T1000 (cell line): Measurements from ENCODE around the gene HEATR9.

Source experiments
- DNase-seq: peaks from one replicate; lab custom pipeline; 2025; ENCODE audit warnings: mixed read lengths; lab: John Stamatoyannopoulos, UW

HEATR9 gene

GRCh38 chr17:35893751-35894150 is 25.1 kb upstream of the HEATR9 start:
- DNase-seq = no peak

GRCh38 chr17:35892091-35893035 is 23.7 kb upstream of the HEATR9 start:
- no peak for DNase-seq

DNA sequence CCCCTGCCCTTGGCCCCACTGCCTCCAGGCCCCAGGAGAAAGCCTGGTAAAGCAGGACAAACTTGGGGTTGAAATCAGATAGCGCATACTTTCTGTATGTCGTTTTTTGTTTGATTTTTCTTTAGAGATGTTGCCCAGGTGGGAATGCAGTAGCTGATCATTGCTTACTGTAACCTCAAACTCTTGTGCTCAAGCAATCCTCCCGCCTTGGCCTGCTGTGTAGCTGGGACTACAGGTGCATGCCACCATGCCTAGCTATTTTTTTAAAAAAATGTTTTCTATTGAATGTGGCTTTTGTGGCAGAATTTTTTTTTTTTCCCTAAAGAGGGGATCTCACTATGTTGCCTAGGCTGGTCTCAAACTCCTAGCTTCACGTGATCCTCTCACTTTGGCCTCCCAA is 22.6 kb upstream of the HEATR9 start:
- no peak for DNase-seq

DNA sequence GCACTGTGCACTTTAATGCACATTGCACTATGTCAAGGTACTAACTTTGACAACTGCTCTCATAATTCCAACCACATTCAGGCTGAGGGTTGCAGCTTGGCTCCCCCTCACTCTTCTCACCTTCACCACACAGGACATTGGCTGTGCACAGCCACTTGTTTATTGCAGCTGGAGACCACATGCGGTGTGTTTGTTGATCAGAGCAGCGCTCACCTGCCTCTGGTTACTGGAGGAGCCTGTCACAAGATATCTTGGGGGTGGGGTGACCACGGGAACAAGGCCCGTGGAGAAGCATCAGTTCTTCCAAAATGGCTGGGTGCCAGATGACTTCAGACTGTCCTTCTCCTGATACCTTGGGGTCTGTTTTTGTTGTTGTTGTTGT is 22.1 kb upstream of the HEATR9 start:
- DNase-seq = no peak

DNA sequence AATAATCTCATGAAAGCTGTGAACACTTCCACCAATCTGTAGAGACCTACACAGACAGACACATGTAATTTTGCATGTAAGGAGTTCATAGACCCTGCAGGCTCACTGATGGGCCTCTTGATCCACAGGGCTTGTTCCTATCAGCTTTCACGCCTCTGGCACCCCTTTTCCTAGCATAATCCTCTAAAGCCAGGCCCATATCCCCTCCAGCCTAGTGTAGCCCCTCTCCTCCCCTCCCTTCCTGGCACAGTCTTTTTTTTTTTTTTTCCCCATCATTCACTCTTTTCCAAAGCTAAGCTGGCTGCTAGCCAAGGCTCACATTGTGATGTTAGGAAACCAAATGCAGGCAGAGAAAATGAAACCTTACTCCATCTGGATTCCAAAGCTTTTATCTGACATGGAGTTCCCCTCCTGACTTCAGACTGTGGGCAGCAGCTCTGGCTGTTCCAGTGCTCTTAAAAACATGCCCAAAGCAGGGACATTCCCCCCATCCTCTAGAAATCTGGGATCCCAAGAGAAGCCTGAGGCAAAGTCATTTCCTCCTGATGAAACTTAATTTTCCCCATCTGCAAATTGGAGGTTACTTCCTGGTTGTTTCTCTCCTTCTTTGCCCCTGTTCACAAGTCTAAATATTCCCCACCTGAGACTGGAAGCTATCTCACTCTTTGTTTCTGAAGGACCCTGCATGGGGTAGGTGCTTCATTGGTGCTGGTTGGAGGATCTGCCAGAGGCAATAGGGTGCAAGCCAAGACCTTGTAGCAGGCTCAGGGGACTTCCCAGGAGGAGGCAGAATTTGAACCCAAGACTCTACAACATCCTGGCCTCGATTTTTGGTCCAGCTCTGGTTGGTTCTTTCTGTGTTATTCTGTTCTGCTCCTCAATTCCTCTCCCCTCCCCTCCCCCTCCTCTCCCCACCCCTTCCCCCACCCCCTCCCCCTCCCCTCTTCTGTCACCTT is 21.4 kb upstream of the HEATR9 start:
- DNase-seq = no peak

GRCh38 chr17:35889241-35889640 is 20.6 kb upstream of the HEATR9 start:
- DNase-seq = no peak

- no peak for DNase-seq
These were observed 11.3 kb upstream of the HEATR9 start, which contains the start of gene CCL5 for GRCh38 chr17:35879773-35880654. Gene CCL5, minus strand, starts transcription at chr17:35880360.

DNA sequence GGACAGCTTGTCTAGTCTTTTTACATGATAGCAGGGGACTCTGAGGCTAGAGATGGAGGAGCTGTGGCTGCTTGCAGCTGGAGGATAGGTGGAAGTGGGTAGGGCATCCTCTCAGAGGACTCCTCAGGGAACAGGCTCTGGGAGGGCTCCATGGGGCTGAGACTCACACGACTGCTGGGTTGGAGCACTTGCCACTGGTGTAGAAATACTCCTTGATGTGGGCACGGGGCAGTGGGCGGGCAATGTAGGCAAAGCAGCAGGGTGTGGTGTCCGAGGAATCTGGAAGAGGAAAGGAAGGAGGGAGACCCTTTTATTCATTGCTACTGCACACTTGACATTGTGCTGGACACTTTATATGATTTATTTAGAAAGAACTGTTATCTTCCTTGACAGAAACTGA is 9.7 kb upstream of the HEATR9 start:
- no peak for DNase-seq

DNA sequence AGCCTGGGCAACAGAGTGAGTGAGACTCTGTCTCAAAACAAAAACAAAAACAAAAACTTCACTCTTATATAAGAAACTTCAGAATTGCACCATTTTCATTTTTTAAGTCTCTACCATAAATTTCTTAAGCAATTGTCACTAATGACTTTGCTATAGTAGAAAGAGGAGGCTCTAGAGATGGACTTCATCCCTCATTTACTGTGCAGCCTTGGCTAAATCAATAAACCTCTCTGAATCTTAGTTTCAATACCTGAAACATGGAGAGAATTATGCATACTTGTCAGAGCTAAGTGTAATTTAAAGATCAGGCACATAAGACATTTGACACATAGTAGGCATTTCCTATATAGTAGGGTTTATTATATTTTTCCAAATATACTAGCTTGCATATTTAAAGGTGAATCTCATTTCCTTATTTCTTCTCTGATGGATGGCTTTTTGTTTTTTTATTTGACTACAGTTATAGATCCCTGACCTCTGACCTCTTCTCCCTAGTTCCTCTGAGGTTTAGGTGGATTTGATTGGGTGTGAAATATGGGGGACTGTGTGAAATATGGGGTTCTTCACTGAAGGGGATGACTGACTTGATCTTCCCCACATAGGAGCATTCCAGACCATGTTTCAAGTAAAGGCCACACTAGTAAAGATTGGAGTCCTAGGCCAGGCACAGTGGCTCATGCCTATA is 8.8 kb upstream of the HEATR9 start:
- no peak for DNase-seq

DNA sequence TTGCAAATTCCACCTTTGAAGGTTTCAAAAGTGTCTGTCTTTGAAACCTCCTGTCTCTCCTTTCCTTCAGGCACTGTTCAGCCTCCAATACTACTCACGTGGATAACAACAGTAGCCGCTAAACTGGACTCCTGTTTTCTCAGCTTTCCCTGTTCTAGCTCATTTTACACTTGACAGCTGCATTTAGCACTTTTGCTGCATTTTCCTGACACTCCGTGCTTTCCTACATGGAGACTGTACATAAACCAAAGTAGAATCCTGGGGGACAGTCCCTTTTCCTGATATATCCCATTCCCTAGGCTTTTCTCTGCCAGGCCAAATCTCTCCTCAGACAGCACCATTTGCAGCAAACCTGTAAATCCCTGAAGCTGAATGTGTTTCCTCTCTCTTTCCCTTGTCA is 7.8 kb upstream of the HEATR9 start:
- no peak for DNase-seq

DNA sequence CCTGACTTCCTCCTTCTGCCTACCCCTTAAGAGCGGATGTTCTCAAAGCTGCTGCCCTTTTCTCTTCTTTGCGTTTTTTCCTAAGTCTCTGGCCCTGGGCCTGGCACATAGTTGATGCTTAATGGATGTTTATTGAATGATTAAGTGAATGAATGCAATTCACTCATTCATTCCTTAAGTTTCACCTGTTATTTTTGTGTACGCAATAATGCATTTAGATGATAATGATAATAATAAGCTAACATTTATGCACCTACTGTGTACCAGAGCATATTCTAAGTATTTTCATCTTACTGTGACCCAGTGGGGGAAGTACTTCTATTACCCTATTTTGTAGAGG is 7.1 kb upstream of the HEATR9 start:
- no peak for DNase-seq

- DNase-seq = no peak
These were observed 6.5 kb upstream of the HEATR9 start for GRCh38 chr17:35875072-35875799.

- DNase-seq = no peak
These were observed 3.7 kb upstream of the HEATR9 start for GRCh38 chr17:35872196-35872980.

DNA sequence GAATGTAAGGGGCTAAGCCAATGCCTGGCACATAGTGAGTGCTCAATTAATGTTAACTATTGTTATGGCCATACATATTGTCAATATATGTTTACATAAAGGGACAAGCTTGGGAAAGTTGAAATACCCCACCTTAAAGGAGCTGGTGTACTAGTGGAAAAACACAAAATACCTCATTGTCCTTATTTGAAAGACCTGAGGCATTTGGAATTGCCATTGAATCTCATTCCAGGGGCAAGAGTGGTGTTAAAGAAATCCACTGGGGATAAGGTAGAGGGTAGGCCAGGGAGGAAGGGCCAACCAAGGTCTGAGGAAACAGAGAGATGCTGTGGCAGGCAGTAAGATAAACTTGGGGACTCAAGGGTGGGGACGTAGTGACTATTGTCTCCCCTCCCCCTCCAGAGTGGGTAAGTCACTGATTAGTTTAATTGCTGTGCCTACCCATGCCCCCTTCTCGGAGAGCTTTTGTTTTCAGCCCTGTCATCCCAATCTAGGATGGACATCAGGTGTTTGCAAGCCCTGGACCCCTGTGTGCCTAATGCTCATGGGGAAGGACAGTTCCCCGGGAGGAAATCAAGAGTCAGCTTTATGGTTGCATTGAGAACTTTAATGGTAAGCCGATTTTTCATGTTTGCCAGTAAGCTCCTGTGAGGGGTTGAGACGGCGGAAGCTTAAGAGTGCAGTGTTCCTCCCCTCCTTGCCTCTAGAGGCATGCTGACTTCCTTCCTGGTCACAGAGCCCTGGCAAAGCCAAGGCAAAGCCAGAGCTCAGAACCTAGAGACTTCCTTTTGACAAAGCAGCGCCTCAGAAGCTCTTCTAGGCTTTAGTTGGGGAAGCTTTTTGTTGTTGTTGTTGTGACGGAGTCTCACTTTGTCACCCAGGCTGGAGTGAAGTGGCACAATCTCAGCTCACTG is 2.5 kb upstream of the HEATR9 start:
- DNase-seq = no peak

DNA sequence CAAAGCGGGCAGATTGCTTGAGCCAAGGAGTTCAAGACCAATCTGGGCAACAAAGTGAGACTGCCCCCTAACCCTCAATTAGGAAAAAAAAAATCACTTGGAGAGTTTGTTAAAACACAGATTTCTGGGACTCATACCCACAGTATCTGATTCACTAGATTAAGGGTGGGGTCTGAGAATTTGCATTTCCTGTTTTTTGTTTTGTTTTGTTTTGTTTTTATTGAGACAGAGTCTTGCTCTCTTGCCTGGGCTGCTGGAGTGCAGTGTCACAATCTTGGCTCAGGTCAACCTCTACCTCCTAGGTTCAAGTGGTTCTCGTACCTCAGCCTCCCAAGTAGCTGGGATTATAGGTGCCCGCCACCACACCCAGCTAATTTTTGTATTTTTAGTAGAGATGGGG is 1.1 kb downstream of the HEATR9 start:
- DNase-seq = no peak

GRCh38 chr17:35866341-35866950 is 2.2 kb downstream of the HEATR9 start:
- DNase-seq = no peak

DNA sequence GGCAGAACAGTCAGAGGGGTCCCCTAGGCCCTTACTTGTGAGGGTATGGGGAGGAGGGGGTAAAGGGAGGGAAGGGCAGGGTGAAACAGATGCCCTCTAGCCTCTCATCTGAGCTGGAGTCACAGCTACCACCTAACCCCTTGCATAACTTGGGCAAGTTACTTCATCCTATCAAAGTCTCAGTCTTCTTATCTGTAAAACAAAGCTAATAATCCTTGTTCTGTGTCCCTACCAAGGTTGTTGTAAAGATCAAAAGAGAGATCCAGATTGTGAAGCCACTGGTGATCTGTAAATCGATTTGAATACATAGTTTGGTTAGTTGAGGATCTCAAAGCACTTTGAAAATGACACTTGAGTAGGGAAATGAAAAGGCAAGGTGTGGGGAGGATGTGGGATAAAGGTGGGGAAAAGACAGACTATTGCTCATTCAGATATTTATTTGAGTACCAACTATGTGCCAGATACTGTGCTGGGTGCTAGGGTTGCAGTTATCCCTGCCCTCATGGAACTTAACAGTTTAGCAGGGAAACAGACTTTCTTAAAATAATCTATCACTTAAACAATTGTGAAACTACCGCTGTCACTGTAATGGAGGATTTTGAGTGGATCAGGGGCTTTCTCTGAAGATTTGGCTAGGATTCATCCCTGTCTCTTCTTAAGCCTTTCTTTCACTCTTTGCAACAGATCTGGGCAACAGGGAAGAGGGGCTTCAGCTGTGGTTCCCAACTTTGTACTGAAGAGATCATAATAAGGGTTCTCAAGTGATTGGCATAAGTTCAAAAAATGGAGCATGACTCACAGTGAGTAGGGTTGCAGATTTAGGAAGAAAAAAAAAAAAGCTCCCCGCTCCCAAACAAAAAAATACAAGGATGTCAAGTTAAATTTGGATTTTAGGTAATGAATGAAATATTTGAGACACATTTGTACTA is 3.0 kb downstream of the HEATR9 start:
- DNase-seq = no peak
